Upper lobe of left lung (tissue), 6 donors: ENCODE results near the gene PARD3B. TPM values are rescaled to one million over a fixed set of nuclear protein-coding genes. Genes with fewer than 3 reads are reported as not detected.

Source experiments
- ATAC-seq, 2 donors: fragments of 200-7000 bp; cut with Tn5 transposase; one replicate each; pipeline ENCODE4 v1.9.1; 2022; ENCODE audit warnings: mild to moderate bottlenecking in 2 of 2, moderate library complexity in 2 of 2; ENCODE audit not compliant: low FRiP score in 2 of 2
- DNase-seq, 2 donors: peaks; one replicate each; pipeline ENCODE4 v3.0.0-alpha.2; 2019 to 2020
- H3K27ac ChIP-seq, 4 donors: fragments of 200-600 bp; sonication (generic); one replicate each; pipeline ENCODE4 v1.5.1; 2016 to 2019
- H3K27me3 ChIP-seq, 4 donors: fragments of 200-600 bp; sonication (generic); one replicate each; pipeline ENCODE4 v1.5.1; 2017 to 2019
- H3K36me3 ChIP-seq, 4 donors: fragments of 200-600 bp; sonication (generic); one replicate each; pipeline ENCODE4 v1.5.1; 2016 to 2019
- H3K4me1 ChIP-seq, 4 donors: fragments of 200-600 bp; sonication (generic); one replicate each; pipeline ENCODE4 v1.5.1; 2018 to 2019
- H3K4me3 ChIP-seq, 4 donors: fragments of 200-600 bp; sonication (generic); one replicate each; pipeline ENCODE4 v1.5.1; 2017 to 2019; ENCODE audit warnings: mild to moderate bottlenecking in 2 of 4, moderate library complexity in 1 of 4
- H3K9me3 ChIP-seq, 4 donors: fragments of 200-600 bp; sonication (generic); one replicate each; pipeline ENCODE4 v1.5.1; 2018 to 2019
- CTCF ChIP-seq, 6 experiments: fragments of 450-650 bp in 4 of 6; fragments of 200-600 bp in 2 of 6; sonication (generic) in 2 of 6; IDR thresholded peaks; one replicate each; pipeline ENCODE4 v1.5.1; 2016 to 2019; ENCODE audit warnings: antibody characterized with exemption in 6 of 6
- EP300 ChIP-seq, 4 donors: sonication (generic); formaldehyde crosslinking; IDR thresholded peaks; one replicate each; pipeline ENCODE4 v1.5.1; 2017; ENCODE audit warnings: antibody characterized with exemption in 4 of 4, control low read depth in 2 of 4
- POLR2A ChIP-seq, 4 donors: fragments of 450-650 bp; IDR thresholded peaks; one replicate each; pipeline ENCODE4 v1.5.1; 2016 to 2017; ENCODE audit warnings: antibody characterized with exemption in 4 of 4, mild to moderate bottlenecking in 2 of 4
- POLR2AphosphoS5 ChIP-seq, 2 donors: sonication (generic); formaldehyde crosslinking; IDR thresholded peaks; one replicate each; pipeline ENCODE4 v1.5.1; 2017; ENCODE audit warnings: antibody characterized with exemption in 2 of 2
- WGBS, 2 donors: methylation state at CpG; one replicate each; pipeline ENCODE4 v1.1.5; 2017 to 2018; 5-methylcytosine and 5-hydroxymethylcytosine counted together
- total RNA-seq, 6 donors: library from RNA; depleted of rRNA in 4 of 6; stranded (reverse); fragments of >200 nt in 4 of 6; gene quantifications; one replicate each; pipeline versions ENCODE4 v1.1.0 to v1.2.1, GENCODE V29; 2016 to 2021
- donor health status: DM: no; HTN: no; CAD: no; lungs with moderate emphysema.
- donor health status: DM: no; HTN: yes; CAD: no; lungs with severe emphysema.

The PARD3B gene
- total RNA-seq, 6 donors from 2014 or later: 17.8 to 44.9 (median 24.2) TPM

GRCh38 chr2:204695506-204695905, 150.2 kb downstream of the PARD3B start:
- Histone ChIP-seq H3K4me3 (no peak overlapping the region), H3K27me3 (no peaks in the 10 kb centered on the region), H3K36me3 (no peaks in the 10 kb centered on the region), H3K4me1 (peaks cover 2 to 15% (median 12%) of the 10 kb centered on the region in 4 donors), H3K27ac (no peak overlapping the region), H3K9me3 (no peaks in the 10 kb centered on the region)
- no peak for DNase-seq
- TF ChIP-seq EP300 (IDR thresholded peaks at IDR 0.05): no peak
- no peak for TF ChIP-seq POLR2AphosphoS5 (IDR thresholded peaks at IDR 0.05)
- no peak for TF ChIP-seq POLR2A (IDR thresholded peaks at IDR 0.05)
- TF ChIP-seq CTCF (IDR thresholded peaks at IDR 0.05): no peak
- WGBS, 2 donors: 41 to 51% methylated on average over 1 of the region's 1 CpG
- ATAC-seq: no peak

- H3K9me3 ChIP-seq: no peaks in the 10 kb centered on the region
- DNase-seq (no peak), ATAC-seq (no peak)
- no peak for TF ChIP-seq POLR2A (IDR thresholded peaks at IDR 0.05)
- TF ChIP-seq EP300 (IDR thresholded peaks at IDR 0.05): no peak
- TF ChIP-seq CTCF (IDR thresholded peaks at IDR 0.05): no peak
- no peak for TF ChIP-seq POLR2AphosphoS5 (IDR thresholded peaks at IDR 0.05)
- H3K36me3 ChIP-seq: no peaks in the 10 kb centered on the region
- 91 to 95% methylated on average over 5 of the region's 5 CpGs for WGBS, 2 donors
- no peaks in the 10 kb centered on the region for H3K27me3 ChIP-seq
- no peak overlapping the region for H3K27ac ChIP-seq
- no peak overlapping the region for H3K4me3 ChIP-seq
- peaks cover 2 to 15% (median 12%) of the 10 kb centered on the region in 4 donors for H3K4me1 ChIP-seq
Observed at GRCh38 chr2:204696124-204696523, 150.8 kb downstream of the PARD3B start.

GRCh38 chr2:204705243-204705932, 160.1 kb downstream of the PARD3B start:
- 55 to 66% methylated on average over 4 of the region's 4 CpGs for WGBS, 2 donors
- Histone ChIP-seq H3K27me3 (no peaks in the 10 kb centered on the region), H3K4me3 (no peak overlapping the region), H3K36me3 (no peaks in the 10 kb centered on the region), H3K9me3 (no peaks in the 10 kb centered on the region), H3K4me1 (peaks cover 0 to 5% (median 4%) of the 10 kb centered on the region in 4 donors), H3K27ac (no peak overlapping the region)
- ATAC-seq (peak in 1 of 2 donors; percentile 66), DNase-seq (peak in 1 of 2 donors; percentile 52)
- TF ChIP-seq CTCF (IDR thresholded peaks at IDR 0.05) (no peak), EP300 (IDR thresholded peaks at IDR 0.05) (peak in 1 of 4 donors; percentile 53)

GRCh38 chr2:204706939-204707338, 161.7 kb downstream of the PARD3B start:
- DNase-seq: no peak
- ATAC-seq: no peak
- Histone ChIP-seq H3K36me3 (peaks cover 0 to 5% (median 0%) of the 10 kb centered on the region in 4 donors), H3K9me3 (no peaks in the 10 kb centered on the region), H3K4me1 (peaks cover 0 to 5% (median 4%) of the 10 kb centered on the region in 4 donors), H3K27ac (no peak overlapping the region), H3K4me3 (no peak overlapping the region), H3K27me3 (no peaks in the 10 kb centered on the region)
- 60 to 66% methylated on average over 2 of the region's 2 CpGs for WGBS, 2 donors
- no peak for TF ChIP-seq POLR2AphosphoS5 (IDR thresholded peaks at IDR 0.05)
- no peak for TF ChIP-seq POLR2A (IDR thresholded peaks at IDR 0.05)
- no peak for TF ChIP-seq EP300 (IDR thresholded peaks at IDR 0.05)
- TF ChIP-seq CTCF (IDR thresholded peaks at IDR 0.05): no peak

GRCh38 chr2:204713211-204713610, 167.9 kb downstream of the PARD3B start:
- no peak for ATAC-seq
- WGBS, 2 donors: 78 to 85% methylated on average over 5 of the region's 5 CpGs

More at GRCh38 chr2:204713211-204713610, 167.9 kb downstream of the PARD3B start:
- Histone ChIP-seq H3K27me3 (no peaks in the 10 kb centered on the region), H3K36me3 (peaks cover 0 to 5% (median 0%) of the 10 kb centered on the region in 4 donors), H3K27ac (no peak overlapping the region), H3K4me1 (no peaks in the 10 kb centered on the region), H3K9me3 (no peaks in the 10 kb centered on the region), H3K4me3 (no peak overlapping the region)
- DNase-seq: no peak
- TF ChIP-seq POLR2AphosphoS5 (IDR thresholded peaks at IDR 0.05) (no peak), EP300 (IDR thresholded peaks at IDR 0.05) (no peak), POLR2A (IDR thresholded peaks at IDR 0.05) (no peak), CTCF (IDR thresholded peaks at IDR 0.05) (no peak)
